Gastroesophageal sphincter (tissue), 4 donors: Measurements from ENCODE around the gene C10orf90. TPM values are rescaled to one million over a fixed set of nuclear protein-coding genes. Genes with fewer than 3 reads are reported as not detected.

ENCODE experiments used
- ATAC-seq: fragments of 150-250 bp; one replicate; pipeline ENCODE4 v1.9.1; 2016; ENCODE audit warnings: mild to moderate bottlenecking, moderate library complexity
- H3K27ac ChIP-seq, 4 donors: fragments of 200-600 bp; sonication (generic) in 3 of 4; 1 replicate in 3 of 4; 2 replicates in 1 of 4; pipeline ENCODE4 v1.5.1; 2016 to 2019
- H3K27me3 ChIP-seq: fragments of 200-600 bp; sonication (generic); one replicate; pipeline ENCODE4 v1.5.1; 2019
- H3K36me3 ChIP-seq, 2 donors: fragments of 200-600 bp; sonication (generic); one replicate each; pipeline ENCODE4 v1.5.1; 2019; ENCODE audit warnings: control low read depth in 1 of 2
- H3K4me1 ChIP-seq, 3 donors: fragments of 200-600 bp; sonication (generic); 1 replicate in 2 of 3; 2 replicates in 1 of 3; pipeline ENCODE4 v1.5.1; 2016 to 2019; ENCODE audit warnings: control low read depth in 2 of 3
- H3K4me3 ChIP-seq, 2 donors: fragments of 200-600 bp; sonication (generic); one replicate each; pipeline ENCODE4 v1.5.1; 2019; ENCODE audit warnings: mild to moderate bottlenecking in 1 of 2, moderate library complexity in 1 of 2
- H3K9me3 ChIP-seq, 3 donors: fragments of 200-600 bp; sonication (generic); one replicate each; pipeline ENCODE4 v1.5.1; 2017 to 2019; ENCODE audit warnings: control low read depth in 2 of 3
- CTCF ChIP-seq, 4 experiments: fragments of 200-600 bp in 2 of 4; fragments of 450-650 bp in 2 of 4; sonication (generic) in 1 of 4; IDR thresholded peaks; one replicate each; pipeline ENCODE4 v1.5.1; 2017 to 2019; ENCODE audit warnings: antibody characterized with exemption in 4 of 4, mild to moderate bottlenecking in 2 of 4, moderate library complexity in 2 of 4
- EP300 ChIP-seq: sonication (generic); formaldehyde crosslinking; IDR thresholded peaks from one replicate; pipeline ENCODE4 v1.6.1; 2017; ENCODE audit warnings: antibody characterized with exemption, mild to moderate bottlenecking
- POLR2A ChIP-seq, 2 donors: fragments of 450-650 bp; IDR thresholded peaks; one replicate each; pipeline ENCODE4 v1.6.1; 2017; ENCODE audit warnings: antibody characterized with exemption in 2 of 2, mild to moderate bottlenecking in 2 of 2, moderate library complexity in 1 of 2
- POLR2AphosphoS5 ChIP-seq: sonication (generic); formaldehyde crosslinking; IDR thresholded peaks from one replicate; pipeline ENCODE4 v1.6.1; 2017; ENCODE audit warnings: antibody characterized with exemption
- WGBS, 2 donors: methylation state at CpG; one replicate each; pipeline ENCODE4 v1.1.5; 2018; ENCODE audit warnings: low coverage in 1 of 2; 5-methylcytosine and 5-hydroxymethylcytosine counted together
- total RNA-seq, 4 donors: library from RNA; depleted of rRNA; stranded (reverse); fragments of >200 nt; gene quantifications; one replicate each; pipeline ENCODE4 v1.1.0, GENCODE V29; 2016

The C10orf90 gene
- total RNA-seq, 4 donors from 2014 or later: not detected

- no peak for ATAC-seq
- no peaks in the 10 kb centered on the region for H3K36me3 ChIP-seq
- WGBS, 2 donors: 61 to 74% methylated on average over 2 of the region's 2 CpGs
These were observed 94.2 kb downstream of the C10orf90 start for GRCh38 chr10:126576336-126576735.

GRCh38 chr10:126570621-126571602, 99.6 kb downstream of the C10orf90 start:
- WGBS, 2 donors: 42 to 67% methylated on average over 5 to 6 of the region's 12 CpGs
- no peaks in the 10 kb centered on the region for H3K4me1 ChIP-seq
- H3K27me3 ChIP-seq: peaks cover 14% of the 10 kb centered on the region
- TF ChIP-seq CTCF (IDR thresholded peaks at IDR 0.05) (no peak), EP300 (no peak), POLR2AphosphoS5 (no peak), POLR2A (IDR thresholded peaks at IDR 0.05) (no peak)
- H3K27ac ChIP-seq: no peak overlapping the region
- H3K4me3 ChIP-seq: no peak overlapping the region
- ATAC-seq: no peak
- H3K36me3 ChIP-seq: no peaks in the 10 kb centered on the region
- peaks cover 0 to 6% (median 0%) of the 10 kb centered on the region in 3 donors for H3K9me3 ChIP-seq

More at GRCh38 chr10:126576336-126576735, 94.2 kb downstream of the C10orf90 start:
- H3K4me3 ChIP-seq: no peak overlapping the region
- H3K9me3 ChIP-seq: peaks cover 0 to 16% (median 0%) of the 10 kb centered on the region in 3 donors
- no peaks in the 10 kb centered on the region for H3K4me1 ChIP-seq
- H3K27ac ChIP-seq: no peak overlapping the region
- peaks cover 11% of the 10 kb centered on the region for H3K27me3 ChIP-seq
- TF ChIP-seq POLR2A (IDR thresholded peaks at IDR 0.05): no peak
- no peak for TF ChIP-seq CTCF (IDR thresholded peaks at IDR 0.05)
- no peak for TF ChIP-seq EP300
- no peak for TF ChIP-seq POLR2AphosphoS5

- Histone ChIP-seq H3K27me3 (peaks cover 14% of the 10 kb centered on the region), H3K27ac (no peak overlapping the region), H3K4me1 (no peaks in the 10 kb centered on the region), H3K36me3 (no peaks in the 10 kb centered on the region), H3K9me3 (no peaks in the 10 kb centered on the region), H3K4me3 (no peak overlapping the region)
- no peak for ATAC-seq
- TF ChIP-seq CTCF (IDR thresholded peaks at IDR 0.05) (no peak), POLR2A (IDR thresholded peaks at IDR 0.05) (no peak), EP300 (no peak), POLR2AphosphoS5 (no peak)
- WGBS, 2 donors: 44 to 45% methylated on average over 3 to 4 of the region's 4 CpGs
These were observed 100.3 kb downstream of the C10orf90 start for GRCh38 chr10:126570245-126570570.

GRCh38 chr10:126569513-126570244, 100.8 kb downstream of the C10orf90 start:
- no peak for TF ChIP-seq EP300
- TF ChIP-seq POLR2AphosphoS5: no peak
- TF ChIP-seq CTCF (IDR thresholded peaks at IDR 0.05): no peak
- TF ChIP-seq POLR2A (IDR thresholded peaks at IDR 0.05): no peak
- WGBS, 2 donors: 9 to 11% methylated on average over 8 of the region's 8 CpGs
- H3K27me3 ChIP-seq: peaks cover 14% of the 10 kb centered on the region
- H3K4me3 ChIP-seq: no peak overlapping the region
- ATAC-seq: no peak
- no peaks in the 10 kb centered on the region for H3K9me3 ChIP-seq
- H3K27ac ChIP-seq: no peak overlapping the region
- H3K4me1 ChIP-seq: no peaks in the 10 kb centered on the region
- no peaks in the 10 kb centered on the region for H3K36me3 ChIP-seq
